CD14-positive monocyte (primary cell): ENCODE data around the gene GSPT1. TPM values are rescaled to one million over a fixed set of nuclear protein-coding genes. Genes with fewer than 3 reads are reported as not detected.

Experiments
- DNase-seq, 3 donors: peaks; one replicate each; pipeline ENCODE4 v3.0.0-alpha.2; 2011 to 2022
- H2AFZ ChIP-seq: 2 replicates; pipeline ENCODE4 v1.6.0; 2012; ENCODE audit warnings: mild to moderate bottlenecking, low read depth, low read length, inconsistent platforms; ENCODE audit not compliant: insufficient read depth, poor library complexity, severe bottlenecking
- H3K27ac ChIP-seq, 2 donors: 1 replicate in 1 of 2; 2 replicates in 1 of 2; pipeline ENCODE4 v1.5.1; 2012 to 2013; ENCODE audit warnings: low read length in 2 of 2, control low read depth in 1 of 2, inconsistent platforms in 1 of 2, low read depth in 1 of 2, mild to moderate bottlenecking in 1 of 2
- H3K27me3 ChIP-seq, 2 donors: one replicate each; pipeline versions ENCODE4 v1.6.0 to v1.6.1; 2011 to 2013; ENCODE audit warnings: low read length in 2 of 2; ENCODE audit not compliant: control insufficient read depth in 2 of 2, insufficient read depth in 2 of 2
- H3K36me3 ChIP-seq, 2 donors: replicated peaks in 1 of 2; 1 replicate in 1 of 2; 2 replicates in 1 of 2; pipeline versions ENCODE4 v1.5.1 to v1.6.1; 2012 to 2013; ENCODE audit warnings: low read length in 2 of 2, control low read depth in 1 of 2, inconsistent platforms in 1 of 2, mild to moderate bottlenecking in 1 of 2; ENCODE audit not compliant: insufficient read depth in 2 of 2, control insufficient read depth in 1 of 2
- H3K4me1 ChIP-seq, 2 donors: 1 replicate in 1 of 2; 2 replicates in 1 of 2; pipeline versions ENCODE4 v1.5.1 to v1.6.1; 2012 to 2013; ENCODE audit warnings: low read length in 2 of 2, control low read depth in 1 of 2, inconsistent platforms in 1 of 2, mild to moderate bottlenecking in 1 of 2, moderate library complexity in 1 of 2; ENCODE audit not compliant: insufficient read depth in 2 of 2, control insufficient read depth in 1 of 2
- H3K4me2 ChIP-seq: replicated peaks from 2 replicates; pipeline ENCODE3; 2012; ENCODE audit warnings: low read length, moderate library complexity, mild to moderate bottlenecking; ENCODE audit not compliant: poor library complexity, severe bottlenecking; ENCODE audit errors: extremely low read depth
- H3K4me3 ChIP-seq, 3 experiments: fragments of 200-600 bp in 1 of 3; sonication (generic) in 1 of 3; replicated peaks in 1 of 3; 1 replicate in 2 of 3; 2 replicates in 1 of 3; pipeline ENCODE4 v1.5.1; 2011 to 2013; ENCODE audit warnings: low read length in 3 of 3, mild to moderate bottlenecking in 3 of 3, control low read depth in 2 of 3, low read depth in 2 of 3, inconsistent platforms in 1 of 3, moderate library complexity in 1 of 3
- H3K79me2 ChIP-seq: 2 replicates; pipeline ENCODE4 v1.6.0; 2012; ENCODE audit warnings: mild to moderate bottlenecking, control low read depth, inconsistent platforms, low read length, moderate library complexity; ENCODE audit not compliant: insufficient read depth
- H3K9ac ChIP-seq: 2 replicates; pipeline ENCODE4 v1.6.0; 2017; ENCODE audit warnings: low read length, mild to moderate bottlenecking; ENCODE audit not compliant: insufficient read depth, poor library complexity, severe bottlenecking
- H3K9me3 ChIP-seq, 2 donors: replicated peaks in 1 of 2; 1 replicate in 1 of 2; 2 replicates in 1 of 2; pipeline versions ENCODE4 v1.5.1 to v1.6.1; 2012 to 2013; ENCODE audit warnings: low read length in 2 of 2, control low read depth in 1 of 2; ENCODE audit not compliant: control insufficient read depth in 1 of 2, insufficient read depth in 1 of 2
- H4K20me1 ChIP-seq: 2 replicates; pipeline ENCODE4 v1.6.0; 2012; ENCODE audit warnings: mild to moderate bottlenecking, low read length, control low read depth, moderate library complexity; ENCODE audit not compliant: insufficient read depth
- H3K27ac Mint-ChIP-seq, 7 donors: one replicate each; pipeline ENCODE4 v1.8.0; 2020; ENCODE audit warnings: mild to moderate bottlenecking in 7 of 7, mixed read lengths in 7 of 7, moderate library complexity in 6 of 7, inconsistent platforms in 2 of 7
- H3K27me3 Mint-ChIP-seq, 3 donors: one replicate each; pipeline ENCODE4 v1.8.0; 2021 to 2022; ENCODE audit warnings: low read depth in 3 of 3, mild to moderate bottlenecking in 3 of 3, mixed read lengths in 3 of 3, moderate library complexity in 3 of 3, inconsistent platforms in 1 of 3
- H3K36me3 Mint-ChIP-seq, 2 donors: one replicate each; pipeline ENCODE4 v1.8.0; 2020; ENCODE audit warnings: mixed read lengths in 2 of 2, inconsistent platforms in 1 of 2, mild to moderate bottlenecking in 1 of 2
- H3K4me1 Mint-ChIP-seq: one replicate; pipeline ENCODE4 v1.8.0; 2020; ENCODE audit warnings: mild to moderate bottlenecking, mixed read lengths
- H3K4me3 Mint-ChIP-seq, 2 donors: one replicate each; pipeline ENCODE4 v1.8.0; 2020; ENCODE audit warnings: mild to moderate bottlenecking in 2 of 2, mixed read lengths in 2 of 2, moderate library complexity in 1 of 2
- H3K9me3 Mint-ChIP-seq, 7 donors: one replicate each; pipeline ENCODE4 v1.8.0; 2020 to 2022; ENCODE audit warnings: mixed read lengths in 7 of 7, mild to moderate bottlenecking in 6 of 7, moderate library complexity in 6 of 7, inconsistent platforms in 2 of 7
- CTCF ChIP-seq: fragments of 200-600 bp; IDR thresholded peaks from one replicate; pipeline ENCODE4 v1.8.0; 2022; ENCODE audit warnings: antibody characterized with exemption, mild to moderate bottlenecking
- WGBS: methylation state at CpG from one replicate; pipeline ENCODE4 v1.1.5; 2013; ENCODE audit warnings: missing lambda C conversion rate; ENCODE audit not compliant: insufficient coverage; 5-methylcytosine and 5-hydroxymethylcytosine counted together
- intact Hi-C, 2 donors: fragments of 100-400 bp; cut with micrococcal nuclease; formaldehyde crosslinking; loops; one replicate each; pipeline versions ENCODE4 v1.15.0 to v1.15.1; 2023
- polyA plus RNA-seq, 3 donors: library from polyadenylated mRNA; depleted of rRNA in 1 of 3; unstranded in 2 of 3; stranded (reverse) in 1 of 3; fragments of 300-500 nt in 2 of 3; fragments of >200 nt in 1 of 3; fragmentation: Illumina TruSeq in 2 of 3; gene quantifications; 1 replicate in 2 of 3; 2 replicates in 1 of 3; pipeline ENCODE4 v1.2.3, GENCODE V29; 2012 to 2021

Gene GSPT1
- polyA plus RNA-seq, 3 donors, result 22.4 to 48.3 (median 47.9) TPM

- Histone ChIP-seq H3K27me3 (peaks cover 0 to 2% of the 10 kb centered on the region in 2 donors), H2AFZ (peak overlapping the region; percentile 86), H3K79me2 (peaks cover 33% of the 10 kb centered on the region), H3K36me3 (no peaks in the 10 kb centered on the region), H3K4me1 (peaks cover 16 to 28% of the 10 kb centered on the region in 2 donors), H3K27ac (no peak overlapping the region), H3K9ac (peak overlapping the region; percentile 79), H3K4me2 (peak overlapping the region; percentile 88), H3K9me3 (no peaks in the 10 kb centered on the region), H3K4me3 (peak overlapping the region; percentile 52 to 90 (median 59)), H4K20me1 (peaks cover 31% of the 10 kb centered on the region)
- DNase-seq, result peak in 1 of 3 donors; percentile 8
- intact Hi-C loops, result loop anchor here (2.0 to 10.0 kb wide), 4 partner anchors 60 to 972 kb away; partner anchors contain the start of genes RSL1D1 (in 2 of the 2), CLEC16A (in 1 of the 2), DEXI (in 1 of the 2) and SNX29 (in 1 of the 2)
- Mint-ChIP-seq H3K27ac (peak overlapping the region in 6 of 7 donors; percentile 5 to 92 (median 83)), H3K36me3 (no peaks in the 10 kb centered on the region), H3K27me3 (peaks cover 3 to 15% (median 7%) of the 10 kb centered on the region in 3 donors), H3K9me3 (no peaks in the 10 kb centered on the region), H3K4me3 (peak overlapping the region; percentile 85 to 94), H3K4me1 (peaks cover 27% of the 10 kb centered on the region)
- 80% methylated on average over 2 of the region's 13 CpGs for WGBS
- TF ChIP-seq CTCF, result no peak
Measured at GRCh38 chr16:11916524-11917285, 949 bp upstream of the GSPT1 start.

DNA sequence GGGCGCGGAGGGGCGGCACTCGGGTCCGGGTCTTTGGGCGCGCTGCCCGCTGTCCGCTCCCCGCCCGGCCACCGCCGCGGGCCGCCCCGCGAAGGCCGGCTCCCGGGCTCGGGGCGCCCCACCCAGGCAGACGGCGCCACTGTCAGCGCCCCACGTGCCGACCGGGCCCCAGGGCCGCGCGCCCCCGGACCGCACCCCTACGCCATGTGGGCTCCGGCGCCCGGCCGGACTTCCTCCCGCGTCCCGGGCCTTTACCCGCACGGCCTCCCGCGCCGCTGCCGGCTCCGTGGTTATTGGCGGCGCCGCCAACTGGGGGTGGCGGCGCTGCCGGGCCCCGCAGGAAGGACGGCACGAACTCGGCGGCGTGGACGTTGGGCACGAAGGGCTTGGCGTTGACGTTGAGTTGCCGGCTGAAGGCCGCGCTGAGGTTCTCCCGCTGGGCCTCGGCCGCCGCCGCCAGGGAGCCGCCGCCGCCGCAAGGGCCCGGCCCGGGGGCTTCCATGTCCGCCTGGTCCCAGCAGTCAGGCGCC is 577 bp downstream of the GSPT1 start:
- H3K27ac ChIP-seq, result peak overlapping the region; percentile 67 to 86
- peaks cover 49% of the 10 kb centered on the region for H3K79me2 ChIP-seq
- Mint-ChIP-seq H3K9me3 (no peaks in the 10 kb centered on the region), H3K27ac (peak overlapping the region; percentile 84 to 94 (median 91)), H3K4me1 (peaks cover 35% of the 10 kb centered on the region), H3K27me3 (peaks cover 0 to 8% (median 7%) of the 10 kb centered on the region in 3 donors), H3K36me3 (no peaks in the 10 kb centered on the region), H3K4me3 (peak overlapping the region; percentile 93 to 95)
- H3K9me3 ChIP-seq, result no peaks in the 10 kb centered on the region
- no peaks in the 10 kb centered on the region for H3K36me3 ChIP-seq
- intact Hi-C loops, result loop anchor here (5.0 to 10.0 kb wide), 3 partner anchors 60 to 970 kb away; partner anchors contain the start of genes RSL1D1 (in 2 of the 2), CLEC16A (in 1 of the 2) and DEXI (in 1 of the 2)
- WGBS, result under 1% methylated on average over 79 of the region's 79 CpGs
- peaks cover 46% of the 10 kb centered on the region for H4K20me1 ChIP-seq
- H3K4me1 ChIP-seq, result peaks cover 16 to 28% of the 10 kb centered on the region in 2 donors
- no peak for TF ChIP-seq CTCF
- H3K4me3 ChIP-seq, result peak overlapping the region; percentile 71 to 96 (median 90)
- peak; percentile 32 to 64 (median 41) for DNase-seq
- H3K4me2 ChIP-seq, result peak overlapping the region; percentile 88
- H2AFZ ChIP-seq, result peak overlapping the region; percentile 86
- peaks cover 0 to 2% of the 10 kb centered on the region in 2 donors for H3K27me3 ChIP-seq
- H3K9ac ChIP-seq, result peak overlapping the region; percentile 79
